K562 (cell line): ENCODE measurements around the gene POLE2. TPM values are rescaled to one million over a fixed set of nuclear protein-coding genes. Genes with fewer than 3 reads are reported as not detected.

Experiments
- ATAC-seq: fragments of 200-7000 bp; cut with Tn5 transposase; 3 replicates; pipeline ENCODE4 v1.9.1; 2020; ENCODE audit warnings: moderate library complexity
- BruUV-seq: library from RNA; stranded (reverse); fragments of 400-500 nt; replicated peaks from 2 replicates; lab custom pipeline; 2021; lab: Mats Ljungman, UMichigan
- CTCF ChIA-PET: fragments of 300-600 bp; formaldehyde crosslinking; extraction: SDS; loops from one replicate; lab custom pipeline; 2021; ENCODE audit warnings: low intra/inter-chr PET ratio; lab: Yijun Ruan, JAX
- POLR2A ChIA-PET: fragments of 300-600, 350-650 bp; sonication (Branson Sonifier 250); formaldehyde crosslinking; extraction: SDS; loops from one replicate; lab custom pipeline; 2021; ENCODE audit warnings: antibody characterized with exemption, inconsistent platforms; lab: Yijun Ruan, JAX
- DNase-seq, 4 experiments: peaks; one replicate each; pipeline versions ENCODE4 v3.0.0 to v3.0.0-alpha.2; 2011 to 2018; ENCODE audit warnings: low spot score in 3 of 4, mixed read lengths in 3 of 4; ENCODE audit errors: extremely low read depth in 1 of 4
- FAIRE-seq: peaks from 2 replicates; lab custom pipeline; 2011; peaks lifted over from hg19 to GRCh38; lab: Jason Lieb, UNC
- H2AFZ ChIP-seq: 2 replicates; pipeline ENCODE4 v1.6.0; 2011; ENCODE audit warnings: low read depth, low read length, control low read depth, inconsistent platforms
- H3K27ac ChIP-seq: fragments of 200-600 bp; 3 replicates; pipeline ENCODE4 v1.8.0; 2011; ENCODE audit warnings: low read depth, mild to moderate bottlenecking, control low read depth, inconsistent platforms, low read length, moderate library complexity, mixed read lengths; ENCODE audit errors: extremely low read depth
- H3K27me3 ChIP-seq, 2 experiments: fragments of 300-600 bp in 1 of 2; 2 replicates in 1 of 2; 3 replicates in 1 of 2; pipeline versions ENCODE4 v1.6.0 to v1.8.0; 2011; ENCODE audit warnings: inconsistent platforms in 2 of 2, low read length in 2 of 2, mild to moderate bottlenecking in 1 of 2, mixed read lengths in 1 of 2, moderate library complexity in 1 of 2; ENCODE audit not compliant: control insufficient read depth in 2 of 2, insufficient read depth in 2 of 2
- H3K36me3 ChIP-seq: fragments of 300-600 bp; 3 replicates; pipeline ENCODE4 v1.8.0; 2011; ENCODE audit warnings: mild to moderate bottlenecking, low read length, inconsistent platforms; ENCODE audit not compliant: control insufficient read depth, insufficient read depth
- H3K4me1 ChIP-seq, 2 experiments: fragments of 200-600 bp in 1 of 2; replicated peaks in 1 of 2; 2 replicates in 1 of 2; 3 replicates in 1 of 2; pipeline versions ENCODE4 v1.5.1 to v1.8.0; 2011; ENCODE audit warnings: inconsistent platforms in 2 of 2, low read length in 2 of 2, mild to moderate bottlenecking in 1 of 2, mixed read lengths in 1 of 2, moderate library complexity in 1 of 2; ENCODE audit not compliant: control insufficient read depth in 2 of 2, insufficient read depth in 2 of 2
- H3K4me2 ChIP-seq: 2 replicates; pipeline ENCODE4 v1.6.1; 2011; ENCODE audit warnings: low read length, control low read depth, inconsistent platforms, mixed read lengths; ENCODE audit not compliant: insufficient read depth
- H3K4me3 ChIP-seq: fragments of 200-600 bp; sonication (generic), shearing (Covaris generic); 2 replicates; pipeline ENCODE4 v1.5.1; 2016; ENCODE audit warnings: control low read depth, inconsistent platforms
- H3K79me2 ChIP-seq: fragments of 200-600 bp; 3 replicates; pipeline ENCODE4 v1.8.0; 2011; ENCODE audit warnings: low read length, inconsistent platforms; ENCODE audit not compliant: control insufficient read depth, insufficient read depth
- H3K9ac ChIP-seq, 2 experiments: 2 replicates each; pipeline versions ENCODE4 v1.6.0 to v1.6.1; 2011; ENCODE audit warnings: low read depth in 2 of 2, low read length in 2 of 2, control low read depth in 1 of 2, inconsistent platforms in 1 of 2, mild to moderate bottlenecking in 1 of 2, mixed read lengths in 1 of 2; ENCODE audit not compliant: insufficient read depth in 1 of 2
- H3K9me1 ChIP-seq: one replicate; pipeline ENCODE4 v1.6.0; 2011; ENCODE audit warnings: inconsistent platforms, mild to moderate bottlenecking, low read length, moderate library complexity; ENCODE audit not compliant: control insufficient read depth, insufficient read depth
- H3K9me3 ChIP-seq: replicated peaks from 2 replicates; pipeline ENCODE4 v1.5.1; 2011; ENCODE audit warnings: low read depth, low read length, inconsistent platforms; ENCODE audit not compliant: control insufficient read depth, insufficient read depth
- H4K20me1 ChIP-seq: replicated peaks from 2 replicates; pipeline ENCODE4 v1.6.1; 2011; ENCODE audit warnings: low read length, inconsistent platforms, mixed read lengths; ENCODE audit not compliant: control insufficient read depth, insufficient read depth
- C11orf30 ChIP-seq: fragments of 450-650 bp; IDR thresholded peaks from 2 replicates; pipeline ENCODE4 v1.6.1; 2016; ENCODE audit warnings: low read depth, mild to moderate bottlenecking
- JUND ChIP-seq, 2 experiments: IDR thresholded peaks; 2 replicates in 1 of 2; 3 replicates in 1 of 2; pipeline ENCODE4 v1.6.1; 2011; ENCODE audit warnings: borderline replicate concordance in 2 of 2, low read depth in 2 of 2, low read length in 2 of 2, improper control_type of control experiment in 1 of 2, missing biosample characterization in 1 of 2, missing genetic modification characterization in 1 of 2, missing genetic modification reagents in 1 of 2
- MAFF ChIP-seq: IDR thresholded peaks from 2 replicates; pipeline ENCODE4 v1.6.1; 2012; ENCODE audit warnings: low read length, improper control_type of control experiment
- MAFG ChIP-seq: fragments of 450-650 bp; conservative IDR thresholded peaks from 2 replicates; pipeline ENCODE4 v1.6.1; 2016; ENCODE audit warnings: missing genetic modification characterization, missing compliant biosample characterization
- MAFK ChIP-seq: IDR thresholded peaks from 2 replicates; pipeline ENCODE4 v1.6.1; 2011; ENCODE audit warnings: low read length, improper control_type of control experiment
- MLLT1 ChIP-seq, 2 experiments: fragments of 450-650 bp; IDR thresholded peaks; 2 replicates each; pipeline ENCODE4 v1.6.1; 2016
- RUNX1 ChIP-seq: sonication (generic); IDR thresholded peaks from 2 replicates; pipeline ENCODE4 v1.6.1; 2016; ENCODE audit warnings: antibody characterized with exemption, low read depth
- U2AF1 ChIP-seq: fragments of 200-400 bp; formaldehyde crosslinking; optimal IDR thresholded peaks from 2 replicates; pipeline ENCODE3; 2017; ENCODE audit warnings: mild to moderate bottlenecking, low read depth, low read length, moderate library complexity
- ZNF134 ChIP-seq: fragments of 250-450 bp; sonication (Bioruptor Pico); conservative IDR thresholded peaks from 2 replicates; pipeline ENCODE4 v1.4.0; 2020
- ZNF316 ChIP-seq: fragments of 450-650 bp; IDR thresholded peaks from 2 replicates; pipeline ENCODE4 v1.6.1; 2016
- ZNF518B ChIP-seq: fragments of 250-450 bp; sonication (Bioruptor Pico); IDR thresholded peaks from 2 replicates; pipeline ENCODE4 v1.5.0; 2021; ENCODE audit warnings: mild to moderate bottlenecking, moderate library complexity
- WGBS: fragments of 100-300 bp; shearing (Covaris generic); methylation state at CpG from one replicate; pipeline ENCODE4 v1.1.6; 2016; ENCODE audit warnings: low coverage, mixed read lengths; ENCODE audit not compliant: insufficient coverage; ENCODE audit errors: missing lambda C conversion rate; 5-methylcytosine and 5-hydroxymethylcytosine counted together
- in situ Hi-C: fragments of 300-500 bp; cut with MboI; formaldehyde crosslinking; loops from 4 replicates; pipeline ENCODE4 v1.15.0; 2018; ENCODE audit warnings: inconsistent platforms, mixed read lengths
- intact Hi-C: fragments of 100-400 bp; cut with micrococcal nuclease; formaldehyde crosslinking; loops from 2 replicates; pipeline ENCODE4 v1.14.2; 2022
- polyA plus RNA-seq, 8 experiments: library from polyadenylated mRNA; depleted of rRNA in 4 of 8; stranded (reverse) in 5 of 8; unstranded in 3 of 8; fragments of >200 nt; fragmentation: Nextera tagmentation in 2 of 8; fragmentation: Illumina TruSeq in 1 of 8; extraction: Ambion mirVana in 2 of 8; extraction: Trizol in 1 of 8; gene quantifications; 2 replicates each; pipeline versions ENCODE4 v1.2.1 to v1.2.3, GENCODE V29; 2011 to 2014; ENCODE audit warnings: inconsistent platforms in 1 of 8, missing spikeins in 1 of 8
- total RNA-seq, 7 experiments: library from RNA; depleted of rRNA in 6 of 7; stranded (reverse); fragments of >200 nt in 6 of 7; fragmentation: Illumina TruSeq in 2 of 7; extraction: Trizol in 2 of 7; gene quantifications; 2 replicates each; pipeline versions ENCODE4 v1.2.1 to v1.2.3, GENCODE V29; 2011 to 2021; ENCODE audit warnings: low replicate concordance in 1 of 7

POLE2 gene
- total and polyA plus RNA-seq, 9 of the 15 experiments (the other 6 are each of a cell fraction or from before 2014, with no cell fraction given), result 30.7 to 78.4 (median 55.4) TPM

- Histone ChIP-seq H3K4me3 (no peak overlapping the region), H3K4me1 (no peaks in the 10 kb centered on the region; a peak in 1 of 5 replicates), H3K9ac (no peak overlapping the region), H3K9me1 (no peaks in the 10 kb centered on the region), H3K27ac (no peak overlapping the region), H4K20me1 (no peaks in the 10 kb centered on the region), H3K9me3 (no peaks in the 10 kb centered on the region), H3K79me2 (no peaks in the 10 kb centered on the region; the same call in 2 of the 3 replicates), H3K27me3 (no peaks in the 10 kb centered on the region), H3K4me2 (no peak overlapping the region), H2AFZ (no peak overlapping the region), H3K36me3 (peaks cover 58% of the 10 kb centered on the region)
- ATAC-seq (no peak), FAIRE-seq (no peak), DNase-seq (no peak)
- intact Hi-C loops, result no loop called here
- no TSS peak for BruUV-seq
- in situ Hi-C loops, result no loop called here
- ChIA-PET CTCF (no interaction called here), POLR2A (no interaction called here)
- TF ChIP-seq C11orf30 (peak; percentile 86), ZNF518B (CRISPR knock-in tag) (no peak), JUND (IDR thresholded peaks at IDR 0.05; ENCODE audit: borderline replicate concordance, low read depth, low read length) (no peak), JUND (tag; IDR thresholded peaks at IDR 0.05; ENCODE audit: borderline replicate concordance, low read depth, low read length) (no peak), MLLT1 (IDR thresholded peaks at IDR 0.05) (no peak), RUNX1 (no peak), ZNF134 (CRISPR knock-in tag) (no peak), MAFG (tag) (peak; percentile 76), MAFK (peak; percentile 69; the same call in 1 of the 2 replicates), MAFF (peak; percentile 68; the same call in 1 of the 2 replicates), U2AF1 (no peak), ZNF316 (peak; percentile 96)
- 84% methylated on average over 3 of the region's 3 CpGs for WGBS
These were observed 33.5 kb downstream of the POLE2 start for GRCh38 chr14:49654511-49654910.
